Neural cell (in vitro differentiated cells): Measurements from ENCODE around the gene LHX4. TPM values are rescaled to one million over a fixed set of nuclear protein-coding genes. Genes with fewer than 3 reads are reported as not detected.

Source experiments
- H2AFZ ChIP-seq: fragments of 200-600, 300-800 bp; sonication (generic), shearing (Covaris generic); 2 replicates; pipeline ENCODE4 v1.6.0; 2014; ENCODE audit warnings: low read depth, mild to moderate bottlenecking, antibody characterized with exemption, low read length, moderate library complexity
- H3F3A ChIP-seq: fragments of 200-600 bp; shearing (Covaris generic); 2 replicates; pipeline ENCODE4 v1.6.1; 2016; ENCODE audit warnings: mild to moderate bottlenecking, moderate library complexity, mixed read lengths, antibody characterized with exemption, low read length; ENCODE audit not compliant: insufficient read depth, poor library complexity, severe bottlenecking
- H3K27ac ChIP-seq: fragments of 200-600, 300-800 bp; sonication (generic), shearing (Covaris generic); 2 replicates; pipeline ENCODE4 v1.5.1; 2014; ENCODE audit warnings: mild to moderate bottlenecking, low read length, moderate library complexity
- H3K27me3 ChIP-seq: fragments of 300-800, 200-600 bp; sonication (generic), shearing (Covaris generic); 2 replicates; pipeline ENCODE4 v1.6.0; 2014; ENCODE audit warnings: mild to moderate bottlenecking, low read depth, low read length, moderate library complexity; ENCODE audit not compliant: insufficient read depth
- H3K36me3 ChIP-seq: fragments of 300-800, 200-600 bp; sonication (generic), shearing (Covaris generic); 2 replicates; pipeline ENCODE4 v1.5.1; 2014; ENCODE audit warnings: mild to moderate bottlenecking, antibody characterized with exemption, low read length, moderate library complexity; ENCODE audit not compliant: insufficient read depth
- H3K4me2 ChIP-seq: fragments of 300-800, 200-600 bp; sonication (generic), shearing (Covaris generic); 2 replicates; pipeline ENCODE4 v1.6.0; 2014; ENCODE audit warnings: mild to moderate bottlenecking, low read length
- H3K4me3 ChIP-seq: fragments of 300-800, 200-600 bp; sonication (generic), shearing (Covaris generic); 2 replicates; pipeline ENCODE4 v1.5.1; 2014; ENCODE audit warnings: mild to moderate bottlenecking, low read length, moderate library complexity
- H3K79me2 ChIP-seq: fragments of 200-600 bp; shearing (Covaris generic); replicated peaks from 2 replicates; pipeline ENCODE4 v1.6.0; 2014; ENCODE audit warnings: mild to moderate bottlenecking, low read length, moderate library complexity; ENCODE audit not compliant: insufficient read depth
- H3K9ac ChIP-seq: fragments of 300-800, 200-600 bp; sonication (generic), shearing (Covaris generic); 2 replicates; pipeline ENCODE4 v1.6.1; 2016; ENCODE audit warnings: mild to moderate bottlenecking, low read length, mixed read lengths
- H3K9me2 ChIP-seq: fragments of 200-600 bp; shearing (Covaris generic); 2 replicates; pipeline ENCODE4 v1.6.1; 2016; ENCODE audit warnings: mild to moderate bottlenecking, low read length, mixed read lengths; ENCODE audit not compliant: insufficient read depth
- H3K9me3 ChIP-seq: fragments of 200-600, 300-800 bp; sonication (generic), shearing (Covaris generic); 2 replicates; pipeline ENCODE4 v1.6.1; 2016; ENCODE audit warnings: mild to moderate bottlenecking, mixed run types, low read length, moderate library complexity, mixed read lengths
- H4K20me1 ChIP-seq: fragments of 200-600 bp; shearing (Covaris generic); 2 replicates; pipeline ENCODE4 v1.6.1; 2016; ENCODE audit warnings: mild to moderate bottlenecking, mixed run types; ENCODE audit not compliant: insufficient read depth
- EP300 ChIP-seq: fragments of 450-650 bp; conservative IDR thresholded peaks from 2 replicates; pipeline ENCODE4 v1.6.1; 2014; ENCODE audit warnings: antibody characterized with exemption, mild to moderate bottlenecking, moderate library complexity; ENCODE audit not compliant: poor library complexity, severe bottlenecking
- EZH2 ChIP-seq: fragments of 200-600, 300-800 bp; shearing (Covaris generic), sonication (generic); IDR thresholded peaks from 2 replicates; pipeline ENCODE4 v1.6.1; 2014; ENCODE audit warnings: antibody characterized with exemption, low read length, borderline replicate concordance, mild to moderate bottlenecking; ENCODE audit not compliant: insufficient read depth, poor library complexity, severe bottlenecking
- MXI1 ChIP-seq: fragments of 450-650 bp; conservative IDR thresholded peaks from 2 replicates; pipeline ENCODE4 v1.6.1; 2014; ENCODE audit warnings: antibody characterized with exemption, mild to moderate bottlenecking; ENCODE audit not compliant: poor library complexity, severe bottlenecking
- POLR2AphosphoS5 ChIP-seq: IDR thresholded peaks from 2 replicates; pipeline ENCODE4 v1.6.1; 2012
- RAD21 ChIP-seq: fragments of 450-650 bp; conservative IDR thresholded peaks from 2 replicates; pipeline ENCODE4 v1.6.1; 2014; ENCODE audit warnings: antibody characterized with exemption, mild to moderate bottlenecking, moderate library complexity
- SMC3 ChIP-seq: fragments of 450-650 bp; conservative IDR thresholded peaks from 2 replicates; pipeline ENCODE4 v1.6.1; 2014; ENCODE audit warnings: antibody characterized with exemption, mild to moderate bottlenecking, moderate library complexity; ENCODE audit not compliant: poor library complexity
- TAF1 ChIP-seq: IDR thresholded peaks from 2 replicates; pipeline ENCODE4 v1.6.1; 2012; ENCODE audit warnings: low read depth
- polyA plus RNA-seq: library from polyadenylated mRNA; depleted of rRNA; stranded (reverse); fragments of >200 nt; gene quantifications from 2 replicates; pipeline ENCODE4 v1.2.3, GENCODE V29; 2014
- TF ChIP-seq, protein P1 (sequence below): IDR thresholded peaks from 2 replicates; pipeline ENCODE4 v1.6.1; 2012; ENCODE audit warnings: borderline replicate concordance
- TF ChIP-seq, protein P2 (sequence below): fragments of 450-650 bp; IDR thresholded peaks from 2 replicates; pipeline ENCODE4 v1.5.1; 2014; ENCODE audit warnings: antibody characterized with exemption, mild to moderate bottlenecking, moderate library complexity; ENCODE audit not compliant: poor library complexity, severe bottlenecking

Gene LHX4
- polyA plus RNA-seq, 1 donor from 2014 or later, result not detected

DNA sequence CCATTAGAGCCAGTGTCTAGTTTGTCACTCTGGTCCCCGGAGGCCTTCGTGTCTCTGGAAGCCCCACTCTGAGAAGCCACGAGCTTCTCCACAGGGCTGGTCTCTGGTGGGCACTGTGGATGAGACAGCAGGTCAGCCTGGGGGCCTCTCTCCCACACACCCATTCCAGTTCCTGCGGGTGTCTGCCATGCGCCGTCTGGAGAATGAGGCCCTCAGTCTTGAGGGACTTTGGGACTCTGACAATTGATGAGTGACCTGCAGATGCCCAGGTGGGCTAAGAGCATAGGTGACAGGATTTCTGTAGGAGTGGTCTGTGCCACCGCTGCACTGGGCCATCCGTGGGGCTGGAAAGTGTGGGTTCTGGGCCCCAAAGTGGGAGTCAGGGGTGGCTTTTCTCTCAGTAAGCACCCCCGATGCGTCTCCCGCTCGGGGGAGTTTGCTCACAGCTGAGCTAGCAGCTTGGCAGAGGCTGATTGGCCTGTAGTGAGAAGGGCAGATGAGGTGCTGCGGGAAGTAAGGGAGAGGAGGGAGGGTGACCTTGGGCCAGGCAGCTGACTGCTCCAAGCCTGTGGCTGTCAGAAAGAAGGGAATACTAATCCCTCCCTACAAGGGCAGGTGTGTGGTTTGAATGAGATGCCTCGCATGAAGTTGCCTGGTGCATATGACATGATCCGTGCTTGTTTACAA is 26.4 kb downstream of the LHX4 start:
- Histone ChIP-seq H2AFZ (no peak overlapping the region), H3K4me3 (no peak overlapping the region), H3K36me3 (no peaks in the 10 kb centered on the region), H3K9me2 (no peaks in the 10 kb centered on the region), H3K9ac (no peak overlapping the region), H3K27me3 (no peaks in the 10 kb centered on the region), H3K27ac (no peak overlapping the region), H3K79me2 (no peaks in the 10 kb centered on the region), H3K9me3 (no peaks in the 10 kb centered on the region), H3F3A (no peaks in the 10 kb centered on the region), H3K4me2 (no peak overlapping the region), H4K20me1 (no peaks in the 10 kb centered on the region)
- TF ChIP-seq EZH2 (no peak), EP300 (no peak), POLR2AphosphoS5 (no peak), RAD21 (no peak), SMC3 (no peak), MXI1 (no peak), TAF1 (no peak)
- TF ChIP-seq, protein P1, sequence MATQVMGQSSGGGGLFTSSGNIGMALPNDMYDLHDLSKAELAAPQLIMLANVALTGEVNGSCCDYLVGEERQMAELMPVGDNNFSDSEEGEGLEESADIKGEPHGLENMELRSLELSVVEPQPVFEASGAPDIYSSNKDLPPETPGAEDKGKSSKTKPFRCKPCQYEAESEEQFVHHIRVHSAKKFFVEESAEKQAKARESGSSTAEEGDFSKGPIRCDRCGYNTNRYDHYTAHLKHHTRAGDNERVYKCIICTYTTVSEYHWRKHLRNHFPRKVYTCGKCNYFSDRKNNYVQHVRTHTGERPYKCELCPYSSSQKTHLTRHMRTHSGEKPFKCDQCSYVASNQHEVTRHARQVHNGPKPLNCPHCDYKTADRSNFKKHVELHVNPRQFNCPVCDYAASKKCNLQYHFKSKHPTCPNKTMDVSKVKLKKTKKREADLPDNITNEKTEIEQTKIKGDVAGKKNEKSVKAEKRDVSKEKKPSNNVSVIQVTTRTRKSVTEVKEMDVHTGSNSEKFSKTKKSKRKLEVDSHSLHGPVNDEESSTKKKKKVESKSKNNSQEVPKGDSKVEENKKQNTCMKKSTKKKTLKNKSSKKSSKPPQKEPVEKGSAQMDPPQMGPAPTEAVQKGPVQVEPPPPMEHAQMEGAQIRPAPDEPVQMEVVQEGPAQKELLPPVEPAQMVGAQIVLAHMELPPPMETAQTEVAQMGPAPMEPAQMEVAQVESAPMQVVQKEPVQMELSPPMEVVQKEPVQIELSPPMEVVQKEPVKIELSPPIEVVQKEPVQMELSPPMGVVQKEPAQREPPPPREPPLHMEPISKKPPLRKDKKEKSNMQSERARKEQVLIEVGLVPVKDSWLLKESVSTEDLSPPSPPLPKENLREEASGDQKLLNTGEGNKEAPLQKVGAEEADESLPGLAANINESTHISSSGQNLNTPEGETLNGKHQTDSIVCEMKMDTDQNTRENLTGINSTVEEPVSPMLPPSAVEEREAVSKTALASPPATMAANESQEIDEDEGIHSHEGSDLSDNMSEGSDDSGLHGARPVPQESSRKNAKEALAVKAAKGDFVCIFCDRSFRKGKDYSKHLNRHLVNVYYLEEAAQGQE, result no peak
- TF ChIP-seq, protein P2, sequence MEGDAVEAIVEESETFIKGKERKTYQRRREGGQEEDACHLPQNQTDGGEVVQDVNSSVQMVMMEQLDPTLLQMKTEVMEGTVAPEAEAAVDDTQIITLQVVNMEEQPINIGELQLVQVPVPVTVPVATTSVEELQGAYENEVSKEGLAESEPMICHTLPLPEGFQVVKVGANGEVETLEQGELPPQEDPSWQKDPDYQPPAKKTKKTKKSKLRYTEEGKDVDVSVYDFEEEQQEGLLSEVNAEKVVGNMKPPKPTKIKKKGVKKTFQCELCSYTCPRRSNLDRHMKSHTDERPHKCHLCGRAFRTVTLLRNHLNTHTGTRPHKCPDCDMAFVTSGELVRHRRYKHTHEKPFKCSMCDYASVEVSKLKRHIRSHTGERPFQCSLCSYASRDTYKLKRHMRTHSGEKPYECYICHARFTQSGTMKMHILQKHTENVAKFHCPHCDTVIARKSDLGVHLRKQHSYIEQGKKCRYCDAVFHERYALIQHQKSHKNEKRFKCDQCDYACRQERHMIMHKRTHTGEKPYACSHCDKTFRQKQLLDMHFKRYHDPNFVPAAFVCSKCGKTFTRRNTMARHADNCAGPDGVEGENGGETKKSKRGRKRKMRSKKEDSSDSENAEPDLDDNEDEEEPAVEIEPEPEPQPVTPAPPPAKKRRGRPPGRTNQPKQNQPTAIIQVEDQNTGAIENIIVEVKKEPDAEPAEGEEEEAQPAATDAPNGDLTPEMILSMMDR, result no peak

DNA sequence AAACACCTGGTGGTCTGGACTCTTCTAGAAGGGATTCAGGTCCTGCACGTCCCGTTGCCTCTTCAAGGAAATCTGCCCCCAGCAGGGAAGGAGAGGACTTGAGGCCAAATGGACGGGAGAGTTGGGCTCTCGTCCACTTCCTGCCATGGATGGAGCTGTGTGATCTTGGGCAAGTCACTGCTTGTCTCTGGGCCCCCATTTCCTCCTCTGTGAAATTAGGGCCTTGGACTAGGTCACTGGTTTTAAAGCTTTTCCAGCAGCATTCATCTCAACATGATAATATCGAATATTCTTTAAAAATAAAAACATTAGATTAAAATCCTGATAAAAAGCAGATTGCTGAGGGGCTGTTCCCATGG is 26.9 kb downstream of the LHX4 start:
- H3K27ac ChIP-seq, result no peak overlapping the region
- no peaks in the 10 kb centered on the region for H3F3A ChIP-seq
- no peaks in the 10 kb centered on the region for H4K20me1 ChIP-seq
- no peak for TF ChIP-seq MXI1
- TF ChIP-seq, protein P2, result no peak
- no peak for TF ChIP-seq EP300
- no peak for TF ChIP-seq TAF1
- TF ChIP-seq RAD21, result no peak
- TF ChIP-seq SMC3, result no peak
- TF ChIP-seq EZH2, result no peak
- TF ChIP-seq POLR2AphosphoS5, result no peak
- TF ChIP-seq, protein P1, result no peak
- H3K27me3 ChIP-seq, result no peaks in the 10 kb centered on the region
- no peaks in the 10 kb centered on the region for H3K9me3 ChIP-seq
- no peak overlapping the region for H3K4me2 ChIP-seq
- H3K9ac ChIP-seq, result no peak overlapping the region
- H3K36me3 ChIP-seq, result no peaks in the 10 kb centered on the region
- H3K9me2 ChIP-seq, result no peaks in the 10 kb centered on the region
- H3K79me2 ChIP-seq, result no peaks in the 10 kb centered on the region
- no peak overlapping the region for H2AFZ ChIP-seq
- no peak overlapping the region for H3K4me3 ChIP-seq
